Measurements from ENCODE around the gene RHOT2. TPM values are rescaled to one million over a fixed set of nuclear protein-coding genes. Genes with fewer than 3 reads are reported as not detected.

Gene RHOT2
- total RNA-seq, 2 donors from 2014 or later = 62.0 to 80.4 TPM

GRCh38 chr16:668519-669171 lies 713 bp downstream of the RHOT2 start:
- ATAC-seq (ENCODE audit: insufficient number of reproducible peaks, low FRiP score, low read depth) = no peak
- TF ChIP-seq CTCF (IDR thresholded peaks at IDR 0.05) = no peak
- Histone ChIP-seq H3K4me3 (peak overlapping the region; percentile 91), H3K9me3 (no peaks in the 10 kb centered on the region), H3K36me3 (peaks cover 35% of the 10 kb centered on the region), H3K27me3 (replicated peaks; ENCODE audit: insufficient read depth) (no peaks in the 10 kb centered on the region), H3K4me1 (ENCODE audit: control insufficient read depth in 1 of 2, low read depth in 2 of 2) (peaks cover 7 to 19% of the 10 kb centered on the region in 2 donors), H3K27ac (peak overlapping the region; percentile 68 to 78)
- no peak for DNase-seq (ENCODE audit: low spot score)

GRCh38 chr16:669666-670065 lies 1.7 kb downstream of the RHOT2 start:
- Histone ChIP-seq H3K4me3 (no peak overlapping the region), H3K4me1 (ENCODE audit: control insufficient read depth in 1 of 2, low read depth in 2 of 2) (peaks cover 7 to 19% of the 10 kb centered on the region in 2 donors), H3K9me3 (no peaks in the 10 kb centered on the region), H3K27me3 (replicated peaks; ENCODE audit: insufficient read depth) (no peaks in the 10 kb centered on the region), H3K36me3 (peaks cover 35% of the 10 kb centered on the region), H3K27ac (no peak overlapping the region)
- ATAC-seq (ENCODE audit: insufficient number of reproducible peaks, low FRiP score, low read depth) = no peak
- DNase-seq (ENCODE audit: low spot score) = no peak
- no peak for TF ChIP-seq CTCF (IDR thresholded peaks at IDR 0.05)

GRCh38 chr16:670485-671352 lies 2.8 kb downstream of the RHOT2 start:
- ATAC-seq (ENCODE audit: insufficient number of reproducible peaks, low FRiP score, low read depth) = no peak
- Histone ChIP-seq H3K36me3 (peaks cover 35% of the 10 kb centered on the region), H3K4me1 (ENCODE audit: control insufficient read depth in 1 of 2, low read depth in 2 of 2) (peaks cover 12 to 27% of the 10 kb centered on the region in 2 donors), H3K27me3 (replicated peaks; ENCODE audit: insufficient read depth) (no peaks in the 10 kb centered on the region), H3K4me3 (no peak overlapping the region), H3K9me3 (no peaks in the 10 kb centered on the region), H3K27ac (no peak overlapping the region)
- DNase-seq (ENCODE audit: low spot score) = no peak
- TF ChIP-seq CTCF (IDR thresholded peaks at IDR 0.05) = no peak

GRCh38 chr16:671353-672131 lies 3.6 kb downstream of the RHOT2 start:
- no peak for TF ChIP-seq CTCF (IDR thresholded peaks at IDR 0.05)
- no peak for ATAC-seq (ENCODE audit: insufficient number of reproducible peaks, low FRiP score, low read depth)
- Histone ChIP-seq H3K36me3 (peaks cover 35% of the 10 kb centered on the region), H3K27ac (no peak overlapping the region), H3K4me3 (no peak overlapping the region), H3K4me1 (ENCODE audit: control insufficient read depth in 1 of 2, low read depth in 2 of 2) (peaks cover 12 to 32% of the 10 kb centered on the region in 2 donors), H3K27me3 (replicated peaks; ENCODE audit: insufficient read depth) (no peaks in the 10 kb centered on the region), H3K9me3 (no peaks in the 10 kb centered on the region)
- DNase-seq (ENCODE audit: low spot score) = no peak

- Histone ChIP-seq H3K36me3 (peaks cover 35% of the 10 kb centered on the region), H3K27me3 (replicated peaks; ENCODE audit: insufficient read depth) (no peaks in the 10 kb centered on the region), H3K27ac (no peak overlapping the region), H3K4me3 (no peak overlapping the region), H3K9me3 (no peaks in the 10 kb centered on the region), H3K4me1 (ENCODE audit: control insufficient read depth in 1 of 2, low read depth in 2 of 2) (peaks cover 12 to 30% of the 10 kb centered on the region in 2 donors)
- no peak for ATAC-seq (ENCODE audit: insufficient number of reproducible peaks, low FRiP score, low read depth)
- no peak for TF ChIP-seq CTCF (IDR thresholded peaks at IDR 0.05)
- DNase-seq (ENCODE audit: low spot score) = no peak
These were observed 4.4 kb downstream of the RHOT2 start for GRCh38 chr16:672371-672770.

All from thoracic aorta (tissue), 2 donors.